ENCODE measurements around the gene FPGS.
"Not testable (repeated sequence)": the region's sequence is repeated elsewhere in the genome, so short reads cannot be mapped to it uniquely, and the experiment has no call there.

Gene FPGS

DNA sequence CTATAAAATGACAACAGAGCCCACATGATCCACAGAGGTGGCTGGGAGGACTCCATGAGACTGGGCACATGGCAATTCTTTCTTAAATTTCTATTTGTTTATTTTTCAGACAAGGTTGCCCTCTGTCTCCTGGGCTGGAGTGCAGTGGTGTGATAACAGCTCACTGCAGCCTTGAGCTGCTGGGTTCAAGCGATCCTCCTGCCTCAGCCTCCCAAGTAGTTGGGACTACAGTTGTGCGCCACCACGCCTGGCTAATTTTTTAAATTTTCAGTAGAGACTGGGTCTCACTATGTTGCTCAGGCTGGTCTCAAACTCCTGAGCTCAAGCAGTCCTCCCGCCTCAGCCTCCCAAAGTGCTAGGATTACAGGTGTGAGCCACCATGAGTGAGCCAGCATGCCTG is 42.9 kb downstream of the FPGS start:
- DNase-seq, result not testable (repeated sequence)

DNA sequence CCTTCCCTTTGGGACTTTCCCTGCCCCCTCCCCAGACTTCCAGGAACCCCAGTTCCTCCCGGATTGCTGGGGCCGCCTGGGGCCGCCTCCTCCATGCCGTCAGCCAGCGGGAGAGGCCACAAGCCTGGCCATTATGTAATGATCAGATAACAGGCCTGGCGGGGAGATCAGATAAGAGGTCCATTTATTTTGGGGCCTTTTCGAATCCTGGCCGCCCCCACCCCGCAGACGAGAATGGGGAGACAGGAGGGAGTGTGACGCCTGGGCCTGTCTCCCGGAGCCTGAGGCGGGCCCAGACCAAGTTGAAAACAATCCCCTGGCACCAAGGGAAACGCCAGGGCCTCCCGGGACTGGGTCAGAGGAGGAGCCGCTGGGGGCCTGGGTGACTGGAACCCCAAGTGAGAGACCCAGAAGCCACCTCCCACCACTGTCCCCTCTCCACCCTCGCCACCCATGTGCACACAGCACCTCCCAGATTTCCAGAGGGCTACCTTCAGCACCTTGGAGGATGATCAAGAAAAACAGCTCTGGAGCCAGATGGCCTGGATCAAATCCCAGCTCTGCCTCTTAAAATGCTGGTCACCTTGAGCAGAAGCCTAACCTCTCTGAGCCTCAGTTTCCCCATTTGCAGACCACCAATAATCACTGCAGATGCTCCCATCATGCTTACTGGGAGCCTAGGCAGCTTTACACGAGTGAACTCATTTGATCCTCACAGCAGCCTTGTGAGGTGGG is 43.9 kb downstream of the FPGS start:
- DNase-seq, result no peak

DNA sequence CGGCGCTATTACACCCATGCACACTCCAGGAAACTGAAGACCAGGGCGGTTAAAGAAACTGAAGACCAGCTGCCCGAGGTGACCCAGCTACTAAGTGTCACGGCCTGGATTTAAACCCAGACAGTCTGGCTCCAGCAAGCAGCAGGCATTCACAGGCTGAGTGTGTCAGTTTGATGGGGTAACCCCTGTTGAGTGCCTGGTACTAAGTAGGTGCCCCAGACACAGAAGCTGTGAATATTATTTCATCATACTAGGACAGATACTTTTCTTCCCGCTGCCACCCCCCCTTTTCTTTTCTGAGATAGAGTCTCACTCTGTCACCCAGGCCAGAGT is 44.5 kb downstream of the FPGS start:
- no peak for DNase-seq

DNA sequence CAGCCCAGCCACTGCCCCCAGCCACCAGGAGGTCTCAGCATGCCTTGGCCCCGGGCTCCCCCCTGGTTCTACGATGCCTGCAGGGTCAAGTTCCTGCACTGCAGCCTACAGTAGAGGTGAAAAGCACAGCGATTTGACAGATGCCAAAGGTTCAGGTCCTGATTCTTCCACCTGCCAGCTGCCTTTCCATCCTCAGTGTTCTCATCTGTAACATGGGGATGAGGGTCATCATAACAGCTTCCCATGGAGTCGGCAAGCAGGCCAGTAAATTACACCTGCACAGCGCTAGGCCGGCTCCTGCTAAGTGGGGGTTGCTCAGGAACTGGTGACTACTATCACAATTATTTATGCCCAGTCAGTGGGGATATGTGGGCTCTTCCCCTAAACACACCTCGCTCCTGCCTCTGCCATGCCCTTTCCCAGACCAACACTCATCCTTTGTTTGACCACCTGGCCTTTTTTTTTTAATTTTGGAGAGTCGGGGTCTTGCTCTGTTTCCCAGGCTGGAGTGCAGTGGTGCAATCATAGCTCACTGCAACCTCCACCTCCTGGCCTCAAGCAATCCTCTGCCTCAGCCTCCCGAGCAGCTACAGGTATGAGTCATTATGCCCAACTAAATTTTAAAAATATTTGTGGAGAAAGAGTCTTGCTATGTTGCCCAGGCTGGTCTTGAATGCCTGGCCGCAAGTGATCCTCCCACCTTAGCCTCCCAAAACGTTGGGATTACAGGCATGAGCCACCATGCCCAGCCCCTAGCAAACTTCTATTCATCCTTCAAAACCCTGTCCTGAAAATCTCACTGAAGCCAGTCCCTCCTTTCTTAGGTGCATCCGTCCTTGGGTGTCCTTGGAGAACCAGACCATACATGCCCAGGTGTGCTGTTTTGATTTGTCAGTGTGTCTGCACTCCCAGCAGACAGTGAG is 45.4 kb downstream of the FPGS start:
- no peak for DNase-seq

DNA sequence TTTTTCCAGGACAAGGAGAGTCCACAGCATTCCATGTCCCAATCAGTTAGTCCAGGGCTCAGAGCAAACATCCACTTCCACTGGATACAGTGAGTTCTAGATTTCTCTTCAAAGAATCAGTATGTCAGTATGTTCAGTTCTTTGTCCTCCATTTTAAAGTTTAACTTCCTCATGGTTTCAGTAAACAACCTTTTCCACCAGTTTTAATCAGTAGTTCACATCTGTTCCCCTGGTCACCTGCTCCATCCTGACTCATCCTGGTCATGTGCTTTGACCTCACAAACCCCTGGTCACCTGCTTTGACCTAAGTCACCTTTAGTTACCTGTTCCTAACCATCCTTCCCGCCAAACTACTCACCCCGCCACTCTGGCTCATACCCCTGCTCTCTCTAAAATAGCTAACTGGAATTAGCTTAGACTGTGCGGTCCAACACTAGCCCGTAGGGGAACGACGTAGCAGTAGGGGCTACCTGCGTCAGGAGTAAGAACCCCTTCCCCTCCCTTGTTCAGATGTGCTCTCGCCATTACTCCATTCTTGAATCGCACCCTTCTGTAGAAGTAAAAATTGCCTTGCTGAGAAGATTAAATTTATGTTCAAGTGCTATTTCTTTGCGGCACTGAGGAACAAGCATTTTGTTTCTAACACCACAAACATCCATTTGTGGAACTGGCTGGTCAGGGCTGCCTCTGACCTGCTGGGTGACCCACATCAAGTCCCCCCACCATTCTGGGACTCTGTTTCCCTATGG is 46.2 kb downstream of the FPGS start:
- DNase-seq, result no peak

DNA sequence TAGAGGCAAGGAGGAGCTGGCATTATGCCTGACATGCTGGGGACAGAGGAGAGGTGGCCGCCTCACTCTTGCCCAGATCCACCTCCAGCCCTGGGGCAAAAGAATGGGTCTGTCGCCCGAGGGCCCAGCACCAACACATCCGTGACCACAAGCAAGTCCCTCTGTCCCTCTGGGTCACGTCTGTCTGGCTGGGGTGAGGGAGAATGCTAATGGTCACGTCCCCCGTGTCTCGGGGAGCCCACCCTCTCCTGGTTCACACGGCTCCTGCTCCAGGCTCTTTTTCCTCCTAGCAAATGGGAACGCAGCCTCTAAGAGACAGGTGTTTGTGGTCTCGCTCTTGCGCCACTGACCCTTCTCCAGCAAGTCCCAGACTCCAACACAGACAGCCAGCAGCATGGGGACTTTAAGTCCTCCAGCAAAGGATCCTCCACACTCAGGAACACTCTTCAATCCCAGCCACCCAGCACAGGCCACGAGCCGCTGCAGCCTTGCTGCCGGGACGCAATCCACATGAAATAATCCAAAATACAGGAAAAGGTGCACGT is 47.7 kb downstream of the FPGS start:
- DNase-seq, result no peak

DNA sequence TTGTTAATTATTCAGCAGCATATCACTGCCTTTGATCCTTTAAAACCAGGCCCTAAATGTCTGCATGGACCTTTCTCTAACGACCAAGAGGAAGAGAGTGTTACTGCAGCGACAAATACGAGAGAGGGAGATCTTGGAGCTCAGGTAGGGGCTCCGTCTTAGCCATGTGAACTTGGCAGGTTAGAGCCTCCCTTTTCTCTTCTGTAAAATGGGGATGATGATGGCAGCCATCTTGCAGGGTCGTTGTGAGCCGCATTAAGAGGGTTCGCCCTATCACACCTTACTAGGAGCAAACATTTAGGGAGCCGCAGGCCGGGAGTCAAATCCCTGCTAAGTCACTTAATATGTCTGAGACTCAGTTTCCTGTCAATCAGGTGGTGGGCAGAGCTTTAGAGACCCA is 50.1 kb downstream of the FPGS start:
- DNase-seq, result no peak

DNA sequence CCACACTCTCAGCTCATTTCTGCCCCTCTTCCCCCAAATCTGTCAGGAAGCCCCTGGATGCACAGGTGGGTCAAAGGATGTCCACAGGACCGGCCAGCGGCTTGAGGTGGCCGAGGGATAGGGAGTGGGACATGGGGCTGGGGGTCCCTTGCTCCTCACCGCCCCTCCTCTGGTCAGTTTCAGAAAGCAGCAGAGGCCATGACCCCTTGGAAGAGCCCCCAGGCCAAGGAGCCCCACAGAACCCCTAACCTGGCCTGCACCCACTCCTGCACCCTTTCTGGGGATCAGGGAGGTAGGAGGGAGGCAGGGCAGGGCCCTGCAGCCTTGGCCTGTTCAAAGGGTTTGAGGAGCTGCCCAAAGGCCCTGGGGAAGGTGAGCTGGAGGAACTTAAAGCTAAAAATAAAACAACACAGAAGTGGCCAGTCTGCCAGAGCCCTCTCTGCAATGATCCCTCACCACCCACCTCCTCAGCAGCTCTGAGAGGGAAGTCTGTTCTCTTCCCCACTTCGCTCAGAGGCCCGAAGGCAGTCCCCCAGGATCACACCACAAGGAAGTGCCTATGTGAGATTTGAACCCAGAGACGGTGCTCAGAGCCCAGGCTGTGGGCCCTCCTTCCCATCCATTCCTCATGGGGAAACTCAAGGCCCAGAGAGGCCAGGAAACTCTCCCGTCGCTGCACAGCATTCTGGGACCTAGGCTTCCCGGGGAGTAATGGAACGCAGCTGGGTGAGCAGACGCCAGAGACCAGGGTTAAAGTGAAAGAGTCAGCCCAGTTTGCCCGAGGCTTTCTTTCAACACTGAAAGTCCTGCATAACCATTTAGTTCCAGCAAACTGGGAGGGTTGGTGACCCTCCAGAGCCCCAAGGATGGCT is 50.9 kb downstream of the FPGS start:
- DNase-seq, result no peak

DNA sequence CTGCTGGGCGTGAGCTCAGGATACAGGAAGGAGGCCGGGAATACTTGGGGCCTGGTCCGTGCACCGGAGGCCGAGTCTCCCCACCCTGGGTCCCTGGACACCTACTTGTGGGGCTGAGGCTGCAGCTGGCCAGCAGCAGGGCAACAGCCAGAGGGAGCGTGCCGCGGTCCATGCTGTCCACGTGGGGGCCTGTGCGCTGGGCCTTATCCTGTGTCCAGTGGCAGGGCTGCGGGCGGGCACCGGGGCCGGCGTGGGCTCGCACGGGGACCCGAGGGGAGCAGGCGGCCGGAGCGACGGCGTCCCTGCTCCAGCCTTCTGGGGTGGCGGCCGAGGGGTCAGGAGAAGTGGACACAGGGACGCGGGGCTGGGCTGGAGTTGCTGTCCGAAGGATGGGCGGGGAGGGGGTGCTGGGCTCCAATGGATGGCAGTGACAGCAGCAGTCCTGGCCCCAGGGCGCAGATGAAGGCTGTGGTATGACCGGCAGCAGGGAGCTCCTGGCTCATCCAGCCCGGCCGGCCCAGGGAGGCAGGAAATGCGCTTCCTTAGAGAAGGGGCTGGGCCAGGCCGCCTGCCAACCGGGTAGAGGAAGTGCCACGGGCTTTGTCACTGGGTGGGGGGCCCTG is 51.6 kb downstream of the FPGS start, which contains the start of gene ENG:
TSS of gene ENG (minus strand) at position 475 of the 623 bp plus-strand sequence. CDS start at position 172, 303 bp downstream.
- DNase-seq, result peak; percentile 78

DNA sequence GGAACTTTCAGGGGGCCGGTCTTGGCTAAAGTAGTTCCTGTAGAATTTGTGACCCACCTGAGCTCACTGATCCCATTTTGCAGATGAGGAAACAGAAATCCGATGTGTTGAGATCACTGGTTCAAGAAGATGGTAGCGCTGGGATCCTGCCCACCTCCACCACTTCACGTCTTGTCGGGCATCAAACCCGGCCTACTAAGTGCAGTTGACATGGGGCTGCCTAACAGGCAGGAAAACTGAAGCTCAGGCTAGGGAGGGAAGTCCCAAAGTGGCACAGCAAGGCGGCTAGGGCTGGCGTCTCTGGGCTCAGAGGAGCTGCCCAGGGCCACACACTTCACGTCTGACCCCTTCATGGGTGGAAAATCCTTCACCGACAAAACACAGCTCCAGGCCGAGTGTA is 52.3 kb downstream of the FPGS start:
- DNase-seq, result no peak

DNA sequence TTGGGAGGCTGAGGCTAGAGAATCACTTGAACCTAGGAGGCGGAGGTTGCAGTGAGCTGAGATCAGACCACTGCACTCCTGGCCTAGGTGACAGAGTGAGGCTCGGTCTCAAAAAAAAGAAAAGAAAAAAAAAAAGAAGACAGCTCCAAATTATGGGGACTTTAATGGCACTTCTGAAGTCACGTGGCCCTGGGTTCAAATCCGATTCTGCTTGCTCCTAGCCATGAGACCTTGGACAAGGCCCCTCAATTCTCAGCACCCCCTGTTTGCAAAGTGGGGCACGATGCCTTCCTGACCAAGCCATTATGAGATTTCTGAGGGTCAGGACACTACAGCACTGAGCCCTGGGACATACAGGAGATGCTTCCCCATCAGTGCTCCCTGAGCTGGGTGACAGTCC is 52.8 kb downstream of the FPGS start:
- no peak for DNase-seq

DNA sequence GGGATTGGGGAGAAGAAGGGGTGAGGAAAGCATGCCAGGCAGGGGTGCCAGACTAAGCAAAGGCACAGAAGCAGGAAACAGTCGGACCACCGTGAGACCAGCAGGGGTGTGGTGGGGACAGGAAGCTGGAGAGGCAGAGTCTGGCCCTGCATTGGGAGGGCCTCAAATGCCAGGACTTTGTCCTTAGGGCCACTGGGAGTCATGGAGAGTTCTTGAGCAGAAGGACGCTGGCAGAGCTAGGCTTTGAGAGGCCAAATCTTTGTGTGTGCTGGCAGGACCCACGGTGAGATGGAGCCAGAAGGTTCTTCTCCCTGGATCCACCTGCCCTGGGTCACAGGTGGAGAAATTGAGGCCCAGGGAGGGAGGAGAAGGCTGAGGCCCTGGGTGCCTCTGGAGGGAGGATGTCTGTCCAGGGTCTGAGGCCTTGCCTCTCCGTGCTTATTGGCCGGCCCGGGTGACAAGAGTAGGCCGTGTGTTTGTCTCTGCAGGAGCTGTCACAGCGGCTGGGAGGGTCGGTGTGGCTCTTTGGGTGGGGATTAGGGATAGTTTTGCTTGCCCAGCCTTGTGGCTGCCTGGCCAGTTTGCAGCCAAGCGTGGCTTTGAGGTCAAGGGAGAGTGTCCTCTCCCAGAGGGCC is 53.5 kb downstream of the FPGS start:
- DNase-seq, result no peak

DNA sequence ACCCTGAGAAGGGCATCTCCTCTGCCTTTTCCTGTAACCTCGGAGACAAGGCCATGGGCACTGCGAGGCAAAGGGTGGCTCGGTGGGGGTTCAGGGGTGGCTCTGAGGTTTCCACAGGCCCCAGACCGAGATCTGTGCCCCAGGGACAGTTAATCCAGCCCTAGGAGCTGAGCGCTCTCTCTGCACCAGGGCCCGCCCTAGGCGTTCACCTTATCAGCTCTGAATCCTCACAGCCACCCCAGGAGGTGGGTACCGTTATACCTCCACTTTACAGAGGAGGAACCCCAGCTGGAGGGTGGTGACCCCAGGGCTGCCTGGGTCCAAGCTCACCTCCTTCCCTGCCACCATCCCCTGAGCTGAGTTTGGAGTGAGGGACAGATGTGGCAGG is 54.0 kb downstream of the FPGS start:
- no peak for DNase-seq

DNA sequence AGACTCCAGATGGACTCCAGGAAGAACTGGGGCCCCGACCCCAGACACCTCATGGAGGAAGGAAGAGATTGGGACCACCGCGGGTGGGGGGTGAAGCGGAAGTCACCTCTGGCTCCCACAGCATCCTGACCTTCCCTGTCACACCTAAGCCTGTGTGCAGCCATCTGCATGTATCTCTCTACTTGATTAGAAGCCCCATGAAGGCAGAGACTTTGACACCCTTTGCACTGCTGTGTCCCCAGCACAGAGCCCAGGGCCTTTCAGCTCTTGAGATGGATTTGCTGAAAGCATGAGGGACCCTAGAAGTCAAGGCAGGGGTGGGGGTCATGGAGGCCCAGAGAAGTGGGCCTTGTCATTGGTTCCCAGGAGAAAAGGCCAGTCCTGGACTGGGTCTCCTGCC is 54.6 kb downstream of the FPGS start:
- DNase-seq, result no peak

DNA sequence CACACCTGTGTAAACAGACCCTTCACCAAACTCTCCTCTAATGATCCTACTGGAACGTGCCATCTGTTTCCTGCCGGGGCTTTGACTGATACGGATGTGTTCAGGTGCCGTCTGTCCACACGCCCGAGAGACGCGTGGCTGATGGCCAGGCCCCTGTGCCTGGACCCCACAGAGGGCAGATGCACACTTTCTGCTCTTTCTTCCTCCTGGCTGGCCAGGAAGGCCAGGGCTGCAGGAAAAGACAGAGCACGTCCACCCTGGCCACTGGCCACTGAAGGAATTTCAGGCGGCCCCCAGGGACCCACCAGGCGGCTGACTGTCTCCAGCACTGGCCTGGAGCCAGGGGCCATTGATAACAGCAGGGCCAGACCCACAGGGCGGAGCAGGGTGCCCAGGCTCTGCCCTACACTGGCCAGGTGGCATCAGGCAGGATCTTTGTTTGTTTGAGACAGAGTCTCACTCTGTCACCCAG is 55.4 kb downstream of the FPGS start:
- peak; percentile 44 for DNase-seq

DNA sequence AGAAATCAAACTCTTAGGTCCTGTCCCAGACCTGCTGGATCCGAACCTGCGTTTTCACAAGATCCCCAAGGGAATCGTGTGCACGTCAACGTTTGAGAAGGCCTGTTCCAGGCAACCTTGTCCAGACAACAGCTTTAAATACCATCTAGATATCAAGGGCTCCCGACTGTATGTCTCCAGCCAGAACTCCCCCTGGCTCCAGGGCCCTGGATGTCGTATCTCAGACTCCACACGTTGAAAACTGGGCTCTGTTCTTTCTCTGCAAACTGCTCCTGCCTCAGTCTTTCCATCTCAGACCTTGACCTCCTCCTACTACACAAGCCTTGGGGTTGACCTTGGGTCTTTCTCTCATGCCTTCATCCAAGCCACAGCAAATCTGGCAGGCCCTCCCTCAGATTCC is 57.6 kb downstream of the FPGS start:
- DNase-seq, result no peak

DNA sequence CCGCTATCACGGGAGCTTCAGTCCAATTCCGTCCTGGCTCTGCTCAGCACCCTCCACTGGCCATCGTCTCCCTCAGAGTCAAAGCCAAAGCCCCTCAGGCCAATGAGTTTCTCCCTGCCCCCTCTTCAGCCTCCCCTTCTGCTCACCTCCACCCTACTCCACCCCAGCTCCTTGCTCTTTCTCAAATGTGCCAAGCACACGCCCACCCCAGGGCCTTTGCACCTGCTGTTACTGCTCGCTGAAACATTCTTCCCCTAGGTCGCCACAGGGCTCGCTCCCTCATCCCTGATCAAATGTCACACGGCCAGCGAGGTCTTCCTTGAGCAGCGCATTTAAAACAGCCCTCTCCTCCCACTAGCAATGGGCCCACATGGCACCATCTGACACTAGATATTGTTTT is 58.1 kb downstream of the FPGS start:
- DNase-seq, result no peak

DNA sequence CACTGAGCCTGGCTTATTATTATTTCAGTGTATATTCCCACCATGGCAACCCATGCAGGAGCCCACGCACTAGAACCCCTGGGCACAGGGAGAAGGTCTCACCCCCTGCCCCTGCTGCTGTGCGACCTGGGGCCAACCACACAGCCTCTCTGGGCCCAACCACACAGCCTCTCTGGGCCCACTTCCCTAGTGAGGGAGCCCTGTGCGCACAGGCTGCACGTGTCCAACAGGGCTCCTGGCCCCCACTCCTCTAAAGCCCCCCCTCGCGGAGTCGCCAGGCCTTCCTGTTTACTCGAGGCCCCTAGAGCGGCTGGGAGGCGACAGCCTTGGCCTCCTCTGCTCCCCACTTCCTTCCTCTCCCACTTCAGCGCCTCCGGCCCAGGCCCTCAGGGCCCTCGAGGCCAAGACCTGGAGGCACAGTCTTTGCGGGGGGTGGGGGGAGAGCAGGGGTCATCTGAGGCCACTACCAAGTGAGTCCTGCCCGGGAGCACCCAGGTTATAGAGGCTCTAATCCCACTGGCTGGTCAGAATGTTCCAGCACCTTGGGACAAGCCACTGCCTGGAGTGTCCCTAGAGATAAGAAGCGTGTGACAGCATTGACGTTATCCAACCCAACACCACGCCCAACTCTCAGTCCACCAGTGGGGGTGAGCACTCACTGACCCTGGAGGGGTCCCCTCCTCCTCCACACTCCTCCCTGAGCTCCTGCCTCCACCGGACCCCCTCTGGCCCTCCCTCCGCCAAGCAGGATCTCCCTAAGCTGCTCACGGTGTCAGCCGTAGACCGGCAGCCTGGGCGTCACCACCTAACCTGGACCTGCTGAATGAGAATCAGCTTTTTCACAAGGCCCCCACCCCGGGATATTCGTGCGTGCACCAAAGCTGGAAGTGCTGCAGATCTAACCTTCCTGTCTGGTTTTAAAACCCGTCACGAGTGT is 59.7 kb downstream of the FPGS start:
- DNase-seq, result no peak

DNA sequence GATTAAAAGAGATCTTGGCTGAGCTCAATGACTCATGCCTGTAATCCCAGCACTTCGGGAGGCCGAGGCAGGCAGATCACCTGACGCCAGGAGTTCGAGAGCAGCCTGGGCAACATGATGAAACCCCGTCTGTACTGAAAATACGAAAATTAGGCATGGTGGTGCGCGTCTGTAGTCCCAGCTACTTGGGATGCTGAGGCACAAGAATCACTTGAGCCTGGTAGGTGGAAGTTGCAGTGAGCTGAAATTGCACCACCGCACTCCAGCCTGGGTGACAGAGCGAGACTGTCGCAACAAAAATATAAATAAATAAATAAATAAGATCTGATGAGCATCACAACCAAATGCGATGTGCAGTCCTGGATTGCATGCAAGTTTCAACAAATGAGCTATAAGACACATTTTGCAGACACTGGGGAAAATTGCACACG is 60.5 kb downstream of the FPGS start:
- no peak for DNase-seq

All from fibroblast of skin of right biceps (primary cell).